ELR (cell line): Measurements from ENCODE around the gene RABGAP1L.
"Not testable (repeated sequence)": the region's sequence is repeated elsewhere in the genome, so short reads cannot be mapped to it uniquely, and the experiment has no call there.

Experiments used
- DNase-seq: peaks from one replicate; pipeline ENCODE4 v3.0.0-alpha.2; 2015; ENCODE audit warnings: low read depth

RABGAP1L gene

DNA sequence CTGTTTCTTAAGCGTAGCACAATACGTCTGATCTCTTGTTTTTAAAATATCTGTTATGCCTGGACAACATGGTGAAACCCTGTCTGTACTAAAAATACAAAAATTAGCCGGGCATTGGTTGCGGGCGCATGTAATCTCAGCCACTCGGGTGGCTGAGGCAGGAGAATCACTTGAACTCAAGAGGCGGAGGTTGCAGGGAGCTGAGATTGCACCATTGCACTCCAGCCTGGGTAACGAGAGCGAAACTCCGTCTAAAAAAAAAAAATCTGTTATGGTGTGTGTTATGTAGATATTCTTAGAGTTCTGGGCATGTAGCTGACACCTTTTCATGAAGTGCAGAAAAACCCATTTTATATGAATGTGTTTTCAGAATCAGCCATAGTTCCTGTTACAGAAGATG is 38.2 kb downstream of the RABGAP1L start:
- DNase-seq, result no peak

DNA sequence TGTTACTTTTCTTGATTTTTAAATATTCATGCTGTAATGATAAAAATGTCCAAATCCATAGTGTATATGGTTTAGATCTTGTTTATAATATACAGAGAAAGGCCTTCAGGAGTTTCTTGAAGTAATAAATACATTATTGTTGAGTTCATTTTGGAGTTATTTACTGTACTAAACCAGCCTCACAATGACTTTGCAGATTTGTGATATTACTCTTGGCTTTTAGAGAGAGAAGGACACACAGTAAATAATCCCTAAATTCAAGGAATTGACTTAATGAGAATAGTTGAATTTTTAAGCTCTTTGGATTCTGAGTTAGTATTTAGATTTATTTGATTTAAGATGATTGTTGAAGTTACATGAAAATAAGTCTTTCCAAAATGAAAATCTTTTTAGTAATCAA is 38.9 kb downstream of the RABGAP1L start:
- DNase-seq, result no peak

- no peak for DNase-seq
Measured at GRCh38 chr1:174200746-174201145, 41.4 kb downstream of the RABGAP1L start.

DNA sequence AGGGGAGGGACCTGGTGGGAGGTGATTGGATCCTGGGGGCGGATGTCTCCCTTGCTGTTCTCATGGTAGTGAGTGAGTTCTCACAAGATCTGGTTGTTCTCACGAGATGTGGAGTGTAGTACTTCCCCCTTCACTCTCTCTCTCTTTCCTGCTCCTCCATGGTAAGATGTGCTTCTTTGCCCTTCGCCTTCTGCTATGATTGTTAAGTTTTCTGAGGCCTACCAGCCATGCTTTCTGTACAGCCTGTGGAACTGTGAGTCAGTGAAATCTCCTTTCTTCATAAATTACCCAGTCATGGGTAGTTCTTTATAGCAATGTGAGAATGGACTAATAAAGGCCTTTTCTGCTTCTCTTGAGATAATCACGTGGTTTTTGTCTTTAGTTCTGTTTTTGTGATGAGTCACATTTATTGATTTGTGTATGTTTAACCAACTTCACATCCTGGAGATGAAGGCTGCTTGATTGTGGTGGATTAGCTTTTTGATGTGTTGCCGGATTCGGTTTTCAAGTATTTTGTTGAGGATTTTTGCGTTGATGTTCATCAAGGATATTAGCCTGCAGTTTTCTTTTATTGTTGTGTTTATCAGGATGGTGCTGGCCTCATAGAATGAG is 45.5 kb downstream of the RABGAP1L start:
- DNase-seq, result peak; percentile 15

DNA sequence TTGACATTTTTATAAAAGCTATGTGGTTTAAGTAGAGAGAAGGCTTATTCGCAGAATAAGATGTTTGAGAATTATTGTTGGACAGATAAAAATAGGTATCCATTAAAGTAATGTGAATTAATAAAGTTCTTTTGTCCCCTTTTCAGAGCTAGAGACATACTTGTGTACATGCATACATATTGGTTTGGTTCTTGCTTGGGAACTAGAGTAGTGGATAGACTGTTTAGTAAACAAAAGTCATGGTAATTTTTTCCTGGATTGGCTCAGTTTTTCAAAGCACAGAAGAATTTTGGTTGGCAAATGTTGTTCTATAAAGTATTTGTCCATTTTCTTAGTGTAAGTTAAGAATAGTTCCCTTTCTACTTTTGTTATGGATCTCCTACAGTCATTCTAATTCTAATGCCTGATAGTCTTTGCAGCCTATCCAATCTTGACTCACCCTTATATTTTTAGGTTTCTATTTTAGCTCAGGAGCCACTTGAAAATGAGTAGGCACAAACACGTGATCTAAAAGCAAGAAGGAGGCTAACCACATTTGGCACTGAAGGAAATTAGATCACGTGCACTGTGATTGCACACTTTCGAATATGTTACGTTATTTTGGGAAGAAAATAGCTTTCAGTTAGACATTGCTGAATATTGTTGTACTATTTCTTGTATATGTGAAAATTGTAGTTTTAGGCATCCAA is 47.0 kb downstream of the RABGAP1L start:
- no peak for DNase-seq

DNA sequence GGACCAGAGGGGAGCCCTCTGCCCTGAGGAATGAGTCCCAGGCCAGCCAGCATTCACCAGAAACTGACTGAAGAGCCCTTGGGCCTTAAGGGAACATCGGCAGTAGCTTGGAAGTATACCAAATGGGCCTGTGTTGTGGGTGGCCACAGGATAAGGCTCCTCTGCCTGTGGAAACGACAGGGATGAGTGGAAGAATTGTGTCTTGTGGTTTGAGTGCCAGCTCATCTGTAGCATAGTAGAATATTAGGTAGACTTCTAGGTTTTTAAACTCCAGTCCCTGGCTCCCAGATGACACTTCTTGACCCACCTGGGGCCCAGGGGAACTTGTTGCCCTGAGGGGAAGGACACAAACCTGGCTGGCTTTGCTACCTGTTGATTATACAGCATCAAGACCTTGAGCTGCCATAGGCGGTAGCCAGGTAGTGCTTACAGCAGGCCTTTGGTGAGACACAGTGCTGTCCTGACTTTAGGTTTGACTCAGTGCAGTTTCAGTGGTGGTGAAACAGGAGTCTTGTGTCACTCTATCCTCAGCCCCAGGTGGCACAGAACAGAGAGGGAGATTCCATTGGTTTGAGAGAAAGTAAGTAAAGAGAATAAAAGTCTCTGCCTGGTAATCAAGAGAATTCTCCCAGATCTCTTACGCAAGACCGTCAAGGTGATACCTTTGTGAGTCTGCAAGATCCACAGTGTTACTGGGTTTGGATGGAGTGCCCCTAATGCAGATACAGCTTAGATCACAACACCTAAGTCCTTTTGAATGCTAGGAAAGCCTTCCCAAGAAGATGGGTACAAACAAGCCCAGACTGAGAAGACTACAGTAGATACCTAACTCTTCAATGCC is 50.2 kb downstream of the RABGAP1L start:
- no peak for DNase-seq

DNA sequence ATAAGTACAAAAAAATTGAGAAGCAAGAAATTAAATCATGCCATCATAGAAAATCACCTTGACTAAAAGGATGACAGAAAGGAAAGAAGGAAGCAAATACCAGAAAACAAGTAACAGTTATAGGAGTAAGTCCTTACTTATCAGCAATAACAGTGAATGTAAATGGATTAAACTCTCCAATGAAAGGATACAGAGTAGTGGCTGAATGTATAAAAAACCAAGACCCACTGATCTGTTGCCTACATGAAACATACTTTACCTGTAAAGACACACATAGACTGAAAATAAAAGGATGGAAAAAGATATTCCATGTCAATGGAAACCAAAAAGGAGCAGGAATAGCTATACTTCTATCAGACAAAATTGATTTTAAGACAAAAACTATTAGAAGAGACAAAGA is 52.2 kb downstream of the RABGAP1L start:
- DNase-seq, result no peak

GRCh38 chr1:174215766-174216165 is 56.4 kb downstream of the RABGAP1L start:
- no peak for DNase-seq

DNA sequence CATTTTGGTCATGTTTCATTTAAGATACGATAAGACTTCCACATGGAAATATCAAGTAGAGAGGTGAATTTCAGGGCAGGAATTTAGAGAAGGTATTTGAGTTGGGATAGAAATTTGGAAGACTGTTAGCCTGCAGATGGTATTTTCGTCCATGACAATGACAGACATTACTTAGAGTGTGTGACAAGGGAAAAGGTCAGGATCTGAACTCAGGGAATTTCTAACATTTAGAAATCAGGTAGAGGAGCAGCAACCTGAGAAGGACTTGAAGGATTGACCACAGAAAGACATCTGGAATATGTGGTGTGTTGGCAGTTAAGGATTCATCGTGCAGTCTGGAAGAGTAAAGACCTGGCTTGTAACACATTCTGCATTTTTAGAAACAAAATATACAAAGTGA is 57.9 kb downstream of the RABGAP1L start:
- DNase-seq, result no peak

GRCh38 chr1:174217787-174218574 is 58.7 kb downstream of the RABGAP1L start:
- peak; percentile 62 for DNase-seq

DNA sequence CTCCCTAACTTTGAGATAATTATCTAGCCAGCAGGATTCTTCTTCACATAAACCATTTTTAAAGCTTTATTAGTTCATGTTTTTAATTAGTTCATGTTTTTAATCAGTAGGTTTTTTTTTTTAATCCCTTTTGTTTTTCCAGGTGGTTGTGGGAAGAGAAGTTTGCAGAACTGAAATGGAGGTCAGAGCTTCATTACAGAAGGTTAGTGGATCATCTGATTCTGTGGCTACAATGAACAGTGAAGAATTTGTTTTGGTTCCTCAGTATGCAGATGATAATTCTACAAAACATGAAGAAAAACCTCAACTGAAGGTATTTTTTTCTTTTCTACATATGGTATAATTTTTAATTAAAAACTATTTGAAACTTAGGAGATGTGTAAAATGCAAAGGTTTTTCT is 59.7 kb downstream of the RABGAP1L start:
- no peak for DNase-seq

GRCh38 chr1:174219606-174220370 is 60.5 kb downstream of the RABGAP1L start:
- DNase-seq, result no peak

DNA sequence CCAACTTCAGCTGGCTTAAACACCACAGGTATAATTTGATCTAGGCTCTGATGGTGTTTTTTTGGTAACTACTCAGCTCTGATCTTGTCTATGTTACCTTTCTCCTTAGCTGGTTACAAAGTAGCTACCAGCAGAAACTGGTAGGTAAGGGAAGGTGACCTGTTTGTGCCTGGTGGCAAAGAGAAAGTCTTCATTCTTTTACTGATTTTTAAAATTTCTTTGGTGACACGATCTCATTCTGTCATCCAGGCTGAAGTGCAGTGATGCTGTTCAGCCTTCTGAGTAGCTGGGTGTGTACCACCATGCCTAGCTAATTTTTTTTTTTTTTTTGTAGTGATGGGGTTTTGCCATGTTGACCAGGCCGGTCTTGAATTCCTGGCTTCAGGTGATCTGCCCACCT is 62.4 kb downstream of the RABGAP1L start:
- DNase-seq, result no peak

DNA sequence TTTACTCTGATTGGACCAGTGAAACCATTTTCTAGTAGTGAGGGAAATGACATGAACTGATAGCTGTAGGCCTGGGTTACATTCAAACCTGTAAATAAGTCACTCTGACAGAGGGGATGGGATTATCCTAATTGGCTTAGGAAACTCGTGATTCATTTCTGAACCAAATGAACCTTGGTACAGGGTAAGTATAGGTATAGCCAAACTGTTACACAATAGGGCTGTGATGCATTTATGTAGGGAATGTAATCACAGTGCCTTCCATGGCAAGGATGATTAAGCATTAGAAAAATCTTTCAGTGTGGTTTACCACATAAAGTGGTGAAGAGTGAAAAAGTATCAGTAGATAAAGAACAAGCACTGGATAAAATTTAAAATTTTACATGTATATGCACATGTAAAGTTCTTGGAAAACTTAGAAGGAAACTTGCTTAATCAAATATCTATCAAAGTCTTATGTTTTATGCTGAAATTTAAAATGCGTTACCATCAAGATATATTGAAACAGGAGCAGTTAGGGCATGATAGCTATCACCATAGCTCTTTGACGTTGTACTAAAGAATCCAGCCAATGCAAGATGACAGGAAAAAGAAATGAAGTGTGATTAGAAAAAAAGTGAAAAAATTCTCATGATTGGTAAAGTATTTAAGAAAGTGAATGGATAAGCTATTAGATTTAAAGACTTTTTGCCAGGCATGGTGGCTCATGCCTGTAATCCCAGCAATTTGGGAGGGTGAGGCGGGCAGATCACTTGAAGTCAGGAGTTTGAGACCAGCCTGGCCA is 63.0 kb downstream of the RABGAP1L start:
- DNase-seq, result peak; percentile 86

DNA sequence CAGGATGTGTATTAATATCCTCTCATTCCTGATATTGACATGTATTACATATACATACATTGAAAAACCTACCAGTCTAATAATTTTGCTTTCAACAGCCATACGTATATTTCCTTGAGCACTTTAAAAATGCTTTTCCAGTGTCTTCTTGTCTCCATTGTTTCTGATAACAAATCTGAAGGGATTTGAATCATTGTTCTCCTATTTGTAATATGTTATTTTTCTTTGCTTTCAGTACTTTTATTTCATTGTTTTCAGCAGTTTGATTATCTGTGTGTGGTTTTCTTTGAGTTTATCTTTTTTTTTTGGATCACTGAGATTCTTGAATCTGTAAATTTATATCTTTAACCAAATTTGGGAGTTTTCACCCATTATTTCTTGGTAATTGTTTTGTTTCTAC is 65.3 kb downstream of the RABGAP1L start:
- DNase-seq, result no peak

GRCh38 chr1:174225499-174226204 is 66.3 kb downstream of the RABGAP1L start:
- no peak for DNase-seq

DNA sequence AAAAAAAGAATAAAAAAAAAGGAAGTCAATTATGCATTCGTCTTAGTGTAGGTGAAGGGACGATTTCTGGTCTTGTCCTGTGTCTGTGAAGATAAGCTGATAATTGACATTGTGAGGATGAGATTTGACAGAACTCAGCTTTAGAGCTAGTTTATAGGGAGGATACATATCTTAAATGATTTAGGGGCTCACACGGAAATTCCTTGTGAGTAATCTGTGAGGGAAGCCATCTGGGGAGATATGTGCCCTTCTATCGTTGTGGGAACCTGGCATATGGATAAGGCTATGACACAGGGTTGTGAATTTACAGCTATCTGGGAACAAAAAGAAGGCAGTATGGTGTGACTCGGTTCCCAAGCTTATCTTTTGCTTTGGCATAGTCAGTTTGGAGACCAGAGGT is 71.1 kb downstream of the RABGAP1L start:
- peak; percentile 13 for DNase-seq

- no peak for DNase-seq
Measured at GRCh38 chr1:174232761-174233160, 73.4 kb downstream of the RABGAP1L start.

DNA sequence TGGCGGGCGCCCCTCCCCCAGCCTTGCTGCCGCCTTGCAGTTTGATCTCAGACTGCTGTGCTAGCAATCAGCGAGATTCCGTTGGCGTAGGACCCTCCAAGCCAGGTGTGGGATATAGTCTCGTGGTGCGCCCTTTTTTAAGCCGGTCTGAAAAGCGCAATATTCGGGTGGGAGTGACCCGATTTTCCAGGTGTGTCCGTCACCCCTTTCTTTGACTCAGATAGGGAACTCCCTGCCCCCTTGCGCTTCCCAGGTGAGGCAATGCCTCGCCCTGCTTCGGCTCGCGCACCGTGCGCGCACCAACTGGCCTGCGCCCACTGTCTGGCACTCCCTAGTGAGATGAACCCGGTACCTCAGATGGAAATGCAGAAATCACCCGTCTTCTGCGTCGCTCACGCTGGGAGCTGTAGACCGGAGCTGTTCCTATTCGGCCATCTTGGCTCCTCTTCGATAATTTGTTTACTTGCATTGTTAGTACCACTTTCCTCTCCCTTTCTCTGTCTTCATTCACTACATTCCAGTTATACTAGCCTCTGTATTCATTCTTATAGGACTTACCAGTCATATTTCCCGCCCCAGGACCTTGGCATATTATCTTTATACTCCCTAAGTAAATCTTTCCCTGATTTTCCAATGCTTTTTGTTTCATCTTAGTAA is 79.7 kb downstream of the RABGAP1L start:
- DNase-seq, result not testable (repeated sequence)

DNA sequence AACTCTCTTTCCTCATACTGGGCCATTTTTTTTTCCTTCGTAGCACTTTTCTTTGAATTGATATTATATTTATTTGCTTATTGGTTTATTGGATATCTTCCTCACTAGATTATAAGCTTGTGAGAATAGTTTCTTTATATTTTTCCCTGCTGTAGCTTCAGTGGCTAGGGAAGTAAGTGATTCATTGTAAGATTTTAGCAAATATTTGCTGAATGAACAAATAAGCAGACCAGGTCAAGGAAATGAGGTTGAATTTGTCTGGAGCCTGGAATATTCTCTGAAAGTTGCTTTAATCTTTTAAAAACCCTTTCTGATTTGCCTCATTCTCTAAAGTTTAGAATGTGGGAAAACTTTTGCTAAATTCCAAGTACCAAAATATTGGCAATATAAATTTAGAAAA is 80.2 kb downstream of the RABGAP1L start:
- no peak for DNase-seq
